Myometrial cell (primary cell): ENCODE results near the gene SLC30A2. TPM values are rescaled to one million over a fixed set of nuclear protein-coding genes. Genes with fewer than 3 reads are reported as not detected.

ENCODE experiments used
- total RNA-seq: library from RNA; depleted of rRNA; stranded (reverse); fragments of >200 nt; gene quantifications from 2 replicates; pipeline ENCODE4 v1.2.3, GENCODE V29; 2015

The SLC30A2 gene, protein sequence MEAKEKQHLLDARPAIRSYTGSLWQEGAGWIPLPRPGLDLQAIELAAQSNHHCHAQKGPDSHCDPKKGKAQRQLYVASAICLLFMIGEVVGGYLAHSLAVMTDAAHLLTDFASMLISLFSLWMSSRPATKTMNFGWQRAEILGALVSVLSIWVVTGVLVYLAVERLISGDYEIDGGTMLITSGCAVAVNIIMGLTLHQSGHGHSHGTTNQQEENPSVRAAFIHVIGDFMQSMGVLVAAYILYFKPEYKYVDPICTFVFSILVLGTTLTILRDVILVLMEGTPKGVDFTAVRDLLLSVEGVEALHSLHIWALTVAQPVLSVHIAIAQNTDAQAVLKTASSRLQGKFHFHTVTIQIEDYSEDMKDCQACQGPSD
- not detected in 2 replicates for total RNA-seq

DNA sequence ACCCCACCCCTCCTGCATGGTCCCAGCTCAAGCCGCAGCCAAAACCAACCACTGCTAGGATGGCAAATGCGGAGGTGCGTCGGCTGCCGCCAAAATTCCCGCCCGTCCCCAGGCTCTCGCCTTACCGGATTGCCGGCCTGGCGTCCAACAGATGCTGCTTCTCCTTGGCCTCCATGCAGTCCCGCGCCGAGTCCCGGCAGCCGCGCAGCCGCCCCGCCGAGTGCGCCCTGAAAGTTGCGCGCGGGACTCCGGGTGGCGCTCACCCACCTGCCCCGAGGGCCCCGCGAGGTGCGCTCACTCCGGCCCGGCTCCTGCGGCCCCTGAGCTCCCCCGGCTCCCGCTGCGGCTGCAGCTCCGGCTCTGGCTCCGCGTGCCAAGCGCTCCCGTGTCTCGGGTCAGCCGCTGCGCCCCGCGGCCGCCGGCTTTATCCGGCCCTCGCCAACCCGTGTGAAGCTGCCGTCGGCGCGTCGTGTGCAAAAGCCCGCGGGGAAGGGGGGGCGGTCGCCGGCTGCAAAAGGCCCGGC lies at the start of gene SLC30A2:
Gene SLC30A2, minus strand, starts transcription at position 397 of the 524 bp plus-strand sequence. Its CDS starts 222 bp downstream, at position 175.

DNA sequence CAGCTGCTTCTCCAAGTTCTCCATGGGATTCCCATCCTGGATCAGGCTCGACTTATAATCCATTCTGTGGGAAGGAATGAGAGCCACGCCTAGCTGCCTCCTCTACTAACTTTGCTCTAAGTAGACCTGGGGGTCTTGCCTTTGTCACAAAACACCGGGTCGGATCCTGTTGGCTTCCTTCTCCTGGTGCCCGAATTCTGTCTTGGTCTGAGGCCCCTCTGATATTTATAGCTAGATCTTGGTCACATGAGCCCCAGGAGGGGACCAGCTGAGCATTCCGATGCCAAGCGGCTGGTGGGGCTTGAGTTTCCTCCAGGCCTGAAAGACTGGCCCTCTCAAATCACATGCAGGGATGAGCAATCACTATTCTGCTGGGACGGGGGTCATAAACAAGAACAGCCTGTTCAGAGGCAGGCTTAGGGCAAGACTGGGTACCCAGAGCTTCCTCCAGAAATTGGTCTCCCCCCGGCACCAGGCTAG lies 21.6 kb upstream of the SLC30A2 start, which contains the start of gene TRIM63:
Gene TRIM63, minus strand, starts transcription at position 199 of the 480 bp plus-strand sequence. Its CDS starts 136 bp downstream, at position 63.

DNA sequence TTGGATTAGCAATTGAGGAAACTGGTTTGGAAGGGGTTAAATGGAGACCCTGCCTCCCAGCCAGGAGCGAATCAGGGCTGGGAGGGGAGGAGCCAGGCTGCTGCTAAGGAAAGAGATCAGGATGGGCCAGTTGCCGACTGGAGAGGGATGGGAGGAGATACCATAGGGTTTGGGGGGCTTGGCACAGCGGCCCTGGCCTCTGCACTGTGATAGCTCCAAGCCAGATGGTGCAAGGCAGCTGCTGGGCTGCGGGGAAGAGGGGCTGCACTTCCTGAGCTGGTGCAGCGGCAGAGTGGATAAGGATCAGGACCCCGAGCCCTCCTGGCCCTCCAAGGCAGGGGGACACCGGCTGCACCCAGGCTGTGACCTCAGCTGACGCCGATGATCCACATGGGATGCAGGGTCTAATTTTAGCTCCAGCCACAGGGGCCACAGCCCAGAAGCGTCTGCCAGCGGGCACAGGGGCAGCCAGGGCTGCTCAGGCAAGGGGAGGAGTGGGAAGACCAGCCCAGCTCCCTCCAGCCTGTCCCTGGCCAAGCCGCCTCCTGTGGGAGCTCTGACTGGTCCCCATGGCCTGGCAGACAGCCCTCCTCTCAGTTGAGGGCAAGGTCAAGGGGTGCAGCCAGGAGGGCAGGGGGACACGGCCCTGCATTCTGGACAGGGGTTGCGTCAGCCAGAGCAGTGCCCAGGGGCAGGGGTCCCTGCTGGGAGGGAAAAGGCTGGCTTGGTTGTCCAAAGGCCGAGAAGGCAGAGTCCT lies 24.1 kb downstream of the SLC30A2 start, which contains the start of gene EXTL1:
Gene EXTL1, plus strand, starts transcription at position 129 of the 757 bp plus-strand sequence. CDS start 872 bp downstream, outside the sequence.

DNA sequence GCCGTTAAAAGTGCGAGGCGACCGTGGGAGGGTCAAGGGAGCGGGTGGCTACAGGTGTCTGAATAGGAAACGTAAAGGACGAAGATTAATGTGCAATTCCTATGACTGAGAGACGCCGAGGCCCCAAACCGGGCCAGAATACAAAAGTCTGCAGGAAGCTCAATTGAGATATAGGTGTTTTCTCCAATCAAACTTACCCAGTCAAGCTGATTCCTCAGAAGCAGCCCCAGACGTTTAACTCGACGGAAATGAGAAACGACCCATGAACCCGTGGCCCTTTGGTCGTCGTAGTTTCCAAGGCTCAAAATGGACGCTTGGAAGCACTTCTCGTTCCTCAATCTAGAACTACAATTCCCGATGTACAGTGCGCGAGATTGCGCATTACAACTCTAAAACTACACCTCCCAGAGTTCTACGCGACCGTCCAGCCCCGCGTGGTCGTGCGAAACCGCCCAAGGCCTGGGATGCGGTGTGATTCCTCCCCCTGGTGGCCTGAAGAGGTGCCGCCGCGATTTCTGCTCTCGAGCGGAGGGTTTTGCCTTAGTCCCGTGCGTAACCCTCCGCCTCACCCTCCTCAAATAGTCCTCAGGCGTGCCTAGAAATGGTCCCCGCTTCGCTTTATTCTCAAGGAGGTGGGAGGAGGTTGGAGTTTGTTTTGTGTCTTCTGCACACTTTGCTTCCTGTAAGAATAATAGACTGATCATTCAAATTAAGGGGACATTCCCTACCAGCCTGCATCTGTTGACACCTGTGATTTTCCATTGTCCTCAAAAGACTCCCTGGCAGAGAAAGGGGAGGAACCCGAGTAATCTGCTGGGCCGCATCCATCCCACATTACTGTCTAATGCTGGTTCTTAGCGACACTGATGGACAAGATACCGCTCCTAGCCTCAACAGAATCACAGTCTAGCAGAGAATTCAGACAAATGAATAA lies 47.8 kb downstream of the SLC30A2 start, which contains the start of gene PAFAH2:
Gene PAFAH2, minus strand, starts transcription at position 236 of the 934 bp plus-strand sequence. CDS start 7,247 bp downstream, outside the sequence.

Other genes with a start within 250 kb of the SLC30A2 start
- gene SELENON, start 245.9 kb downstream of the SLC30A2 start, total RNA-seq: 45.4 and 53.0 TPM in 2 replicates
- gene MTFR1L, start 226.2 kb downstream of the SLC30A2 start, total RNA-seq: 46.8 and 53.6 TPM in 2 replicates
- 1.6 and 2.3 TPM in 2 replicates for gene AUNIP, start 186.7 kb downstream of the SLC30A2 start, total RNA-seq
- gene PAQR7, start 170.4 kb downstream of the SLC30A2 start, total RNA-seq: 20.6 and 25.9 TPM in 2 replicates
- gene STMN1, start 139.7 kb downstream of the SLC30A2 start, total RNA-seq: 105 and 121 TPM in 2 replicates
- 11.9 and 15.3 TPM in 2 replicates for gene PAFAH2, start 48.1 kb downstream of the SLC30A2 start, total RNA-seq
- 4.3 and 26.5 TPM in 2 replicates for gene EXTL1, start 24.3 kb downstream of the SLC30A2 start, total RNA-seq
- gene TRIM63, start 21.5 kb upstream of the SLC30A2 start, total RNA-seq: not detected in 2 replicates
- gene PDIK1L, start 65.7 kb upstream of the SLC30A2 start, total RNA-seq: 2.6 and 3.2 TPM in 2 replicates
- not detected in 2 replicates for gene FAM110D, start 113.0 kb upstream of the SLC30A2 start, total RNA-seq
- not detected in 2 replicates for gene C1orf232, start 122.8 kb upstream of the SLC30A2 start, total RNA-seq
- gene ZNF593, start 123.8 kb upstream of the SLC30A2 start, total RNA-seq: 26.4 and 32.3 TPM in 2 replicates
- 0.29 TPM in 1 of 2 replicates, not detected in the other for gene ZNF593OS, start 125.7 kb upstream of the SLC30A2 start, total RNA-seq
- not detected in 2 replicates for gene CNKSR1, start 131.4 kb upstream of the SLC30A2 start, total RNA-seq
- not detected in 2 replicates for gene CATSPER4, start 144.5 kb upstream of the SLC30A2 start, total RNA-seq
- 8.7 and 8.9 TPM in 2 replicates for gene CEP85, start 188.1 kb upstream of the SLC30A2 start, total RNA-seq
- 206 and 215 TPM in 2 replicates for gene SH3BGRL3, start 234.0 kb upstream of the SLC30A2 start, total RNA-seq